GM23338 (cell line): ENCODE measurements around the gene MLC1. TPM values are rescaled to one million over a fixed set of nuclear protein-coding genes. Genes with fewer than 3 reads are reported as not detected.
A peak's percentile ranks its signal among the peaks of the same experiment; 100 is the strongest.

ENCODE experiments used
- ATAC-seq: fragments of 200-7000 bp; cut with Tn5 transposase; 3 replicates; pipeline ENCODE4 v1.9.1; 2020
- DNase-seq: peaks from one replicate; pipeline ENCODE4 v3.0.0-alpha.2; 2015; ENCODE audit warnings: low spot score
- H2AFZ ChIP-seq: fragments of 200-600 bp; sonication (generic); 2 replicates; pipeline ENCODE4 v1.8.0; 2016; ENCODE audit warnings: antibody characterized with exemption, mild to moderate bottlenecking, moderate library complexity
- H3F3A ChIP-seq: fragments of 200-600 bp; sonication (generic); replicated peaks from 2 replicates; pipeline ENCODE4 v1.8.0; 2017; ENCODE audit warnings: antibody characterized with exemption, mixed run types, low read depth
- H3K27ac ChIP-seq: fragments of 200-600 bp; sonication (generic); 2 replicates; pipeline ENCODE4 v1.6.1; 2016; ENCODE audit warnings: low read depth
- H3K27me3 ChIP-seq: fragments of 200-600 bp; sonication (generic); 2 replicates; pipeline ENCODE4 v1.8.0; 2016; ENCODE audit warnings: mild to moderate bottlenecking, mixed run types, moderate library complexity; ENCODE audit not compliant: insufficient read depth
- H3K36me3 ChIP-seq: fragments of 200-600 bp; sonication (generic); 2 replicates; pipeline ENCODE4 v1.8.0; 2016; ENCODE audit warnings: mild to moderate bottlenecking; ENCODE audit not compliant: insufficient read depth
- H3K4me1 ChIP-seq: fragments of 200-600 bp; sonication (generic); 2 replicates; pipeline ENCODE4 v1.8.0; 2016; ENCODE audit warnings: mild to moderate bottlenecking, moderate library complexity; ENCODE audit not compliant: insufficient read depth
- H3K4me2 ChIP-seq: fragments of 200-600 bp; sonication (generic); 2 replicates; pipeline ENCODE4 v1.7.1; 2017; ENCODE audit warnings: mixed run types
- H3K4me3 ChIP-seq: fragments of 200-600 bp; sonication (generic); 2 replicates; pipeline ENCODE4 v1.6.1; 2016; ENCODE audit warnings: mixed run types
- H3K79me2 ChIP-seq: fragments of 200-600 bp; sonication (generic); replicated peaks from 2 replicates; pipeline ENCODE4 v1.8.0; 2017; ENCODE audit warnings: mild to moderate bottlenecking; ENCODE audit not compliant: insufficient read depth
- H3K9me2 ChIP-seq: fragments of 200-600 bp; sonication (generic); 2 replicates; pipeline ENCODE4 v1.8.0; 2017; ENCODE audit not compliant: insufficient read depth
- H4K20me1 ChIP-seq: fragments of 200-600 bp; sonication (generic); replicated peaks from 2 replicates; pipeline ENCODE4 v1.8.0; 2017; ENCODE audit warnings: mild to moderate bottlenecking; ENCODE audit not compliant: insufficient read depth
- H3K27ac Mint-ChIP-seq: 2 replicates; pipeline ENCODE4 v1.8.0; 2020; ENCODE audit warnings: inconsistent platforms, mild to moderate bottlenecking, moderate library complexity, mixed read lengths
- H3K27me3 Mint-ChIP-seq: 3 replicates; pipeline ENCODE4 v1.8.0; 2022; ENCODE audit warnings: low read depth, mild to moderate bottlenecking, moderate library complexity, mixed read lengths, inconsistent platforms; ENCODE audit not compliant: insufficient read depth, poor library complexity
- H3K36me3 Mint-ChIP-seq: 3 replicates; pipeline ENCODE4 v1.8.0; 2021; ENCODE audit warnings: low read depth, mild to moderate bottlenecking, inconsistent platforms, moderate library complexity, mixed read lengths
- H3K4me1 Mint-ChIP-seq: 3 replicates; pipeline ENCODE4 v1.8.0; 2020; ENCODE audit warnings: mild to moderate bottlenecking, inconsistent platforms, mixed read lengths
- H3K4me3 Mint-ChIP-seq: 3 replicates; pipeline ENCODE4 v1.8.0; 2021; ENCODE audit warnings: moderate library complexity, mild to moderate bottlenecking, inconsistent platforms, mixed read lengths
- H3K9me3 Mint-ChIP-seq: 3 replicates; pipeline ENCODE4 v1.8.0; 2020; ENCODE audit warnings: moderate library complexity, mild to moderate bottlenecking, inconsistent platforms, mixed read lengths
- CTCF ChIP-seq, 2 experiments: fragments of 200-600 bp in 1 of 2; sonication (generic) in 1 of 2; conservative IDR thresholded peaks; 2 replicates each; pipeline versions ENCODE4 v1.5.1 to v1.6.1; 2016 to 2017; ENCODE audit warnings: antibody characterized with exemption in 2 of 2, low read depth in 2 of 2, mild to moderate bottlenecking in 2 of 2, moderate library complexity in 1 of 2
- ETS1 ChIP-seq: IDR thresholded peaks from 2 replicates; pipeline ENCODE4 v1.6.1; 2016; ENCODE audit warnings: antibody characterized with exemption
- EZH2 ChIP-seq: fragments of 200-600 bp; sonication (generic); IDR thresholded peaks from one replicate; pipeline ENCODE4 v1.8.0; 2017; ENCODE audit warnings: antibody characterized with exemption, mild to moderate bottlenecking, low read depth; ENCODE audit not compliant: unreplicated experiment
- NANOG ChIP-seq: IDR thresholded peaks from 2 replicates; pipeline ENCODE4 v1.6.1; 2016; ENCODE audit warnings: antibody characterized with exemption, borderline replicate concordance
- POLR2AphosphoS5 ChIP-seq: IDR thresholded peaks from 2 replicates; pipeline ENCODE4 v1.6.1; 2016; ENCODE audit warnings: antibody characterized with exemption, low read depth
- ZNF331 ChIP-seq: fragments of 250-450 bp; sonication (Bioruptor Pico); IDR thresholded peaks from 2 replicates; pipeline ENCODE4 v1.5.0; 2020; ENCODE audit warnings: low read depth, mild to moderate bottlenecking, moderate library complexity
- polyA plus RNA-seq: library from polyadenylated mRNA; unstranded; fragments of >200 nt; fragmentation: Nextera tagmentation; extraction: Ambion mirVana; gene quantifications from 2 replicates; pipeline ENCODE4 v1.2.1, GENCODE V29; 2016
- total RNA-seq: library from RNA; depleted of rRNA; stranded (reverse); fragments of >200 nt; shearing (Covaris generic); gene quantifications from 2 replicates; pipeline ENCODE4 v1.2.3, GENCODE V29; 2014

Gene MLC1
- total and polyA plus RNA-seq, 2 experiments from 2014 or later: not detected

- Mint-ChIP-seq H3K36me3 (no peaks in the 10 kb centered on the region), H3K9me3 (no peaks in the 10 kb centered on the region; the same call in 2 of the 3 replicates), H3K27me3 (peaks cover 18% of the 10 kb centered on the region), H3K4me3 (peak overlapping the region; percentile 75), H3K4me1 (peaks cover 11% of the 10 kb centered on the region), H3K27ac (no peak overlapping the region; the same call in 1 of the 2 replicates)
- TF ChIP-seq NANOG: no peak
- TF ChIP-seq ZNF331: no peak
- peak; percentile 23 to 45; a peak in 3 of 4 replicates for TF ChIP-seq CTCF (conservative IDR thresholded peaks at IDR 0.05; ENCODE audit: low read depth in 2 of 2)
- TF ChIP-seq ETS1: no peak
- Histone ChIP-seq H3F3A (0 out of 2 replicates have a peak, but pooled peaks cover 3% of the 10 kb centered on the region), H3K4me2 (peak overlapping the region; percentile 89), H3K4me3 (peak overlapping the region; percentile 69), H4K20me1 (no peaks in the 10 kb centered on the region), H3K79me2 (no peaks in the 10 kb centered on the region), H3K27me3 (peaks cover 17% of the 10 kb centered on the region), H3K9me2 (no peaks in the 10 kb centered on the region), H3K27ac (no peak overlapping the region), H2AFZ (peak overlapping the region; percentile 87), H3K36me3 (no peaks in the 10 kb centered on the region), H3K4me1 (peaks cover 5% of the 10 kb centered on the region)
- DNase-seq: peak; percentile 82
- peak; percentile 83 for ATAC-seq
Observed at GRCh38 chr22:50058906-50059880, 26.0 kb downstream of the MLC1 start.

- Mint-ChIP-seq H3K36me3 (no peaks in the 10 kb centered on the region), H3K4me3 (peak within 1 kb of the TSS; percentile 75), H3K27ac (no peak within 1 kb of the TSS), H3K4me1 (peaks cover 11% of the 10 kb centered on the region), H3K9me3 (no peaks in the 10 kb centered on the region; the same call in 2 of the 3 replicates), H3K27me3 (peaks cover 17% of the 10 kb centered on the region)
- TF ChIP-seq EZH2: peak; percentile 3
- TF ChIP-seq POLR2AphosphoS5: no peak
- DNase-seq: peak; percentile 28
- peaks cover 17% of the 10 kb centered on the region for H3K27me3 ChIP-seq
- H3K9me2 ChIP-seq: no peaks in the 10 kb centered on the region
- peak within 1 kb of the TSS; percentile 89 for H3K4me2 ChIP-seq
- H3F3A ChIP-seq: 0 out of 2 replicates have a peak, but pooled peaks cover 3% of the 10 kb centered on the region
- peaks cover 5% of the 10 kb centered on the region for H3K4me1 ChIP-seq
- no peaks in the 10 kb centered on the region for H3K79me2 ChIP-seq
- no peaks in the 10 kb centered on the region for H4K20me1 ChIP-seq
- H3K4me3 ChIP-seq: peak within 1 kb of the TSS; percentile 69
- H3K27ac ChIP-seq: no peak within 1 kb of the TSS
- peak; percentile 49 for ATAC-seq
- H2AFZ ChIP-seq: peak within 1 kb of the TSS; percentile 87
- H3K36me3 ChIP-seq: no peaks in the 10 kb centered on the region
Observed at GRCh38 chr22:50058061-50058905, 26.9 kb downstream of the MLC1 start, which contains the start of gene TTLL8. Gene TTLL8 (minus strand): TSS chr22:50058298.
